ENCODE data around the gene TMTC1.
"Not testable (repeated sequence)": the region's sequence is repeated elsewhere in the genome, so short reads cannot be mapped to it uniquely, and the experiment has no call there.

The TMTC1 gene

GRCh38 chr12:29562110-29562804 is 221.5 kb downstream of the TMTC1 start:
- DNase-seq, result no peak

- DNase-seq, result no peak
These were observed 222.1 kb downstream of the TMTC1 start for GRCh38 chr12:29561664-29562071.

- DNase-seq, result no peak
These were observed 224.5 kb downstream of the TMTC1 start for GRCh38 chr12:29559198-29559597.

GRCh38 chr12:29556363-29556762 is 227.4 kb downstream of the TMTC1 start:
- no peak for DNase-seq

- not testable (repeated sequence) for DNase-seq
These were observed 228.3 kb downstream of the TMTC1 start for GRCh38 chr12:29555451-29555850.

- no peak for DNase-seq
These were observed 230.6 kb downstream of the TMTC1 start for GRCh38 chr12:29552994-29553748.

GRCh38 chr12:29552324-29552927 is 231.3 kb downstream of the TMTC1 start:
- DNase-seq, result peak; percentile 18 to 31 (median 23)

- DNase-seq, result no peak
These were observed 231.9 kb downstream of the TMTC1 start for GRCh38 chr12:29551812-29552211.

GRCh38 chr12:29547864-29548263 is 235.9 kb downstream of the TMTC1 start:
- no peak for DNase-seq

GRCh38 chr12:29547151-29547632 is 236.6 kb downstream of the TMTC1 start:
- no peak for DNase-seq

GRCh38 chr12:29546000-29546399 is 237.7 kb downstream of the TMTC1 start:
- no peak for DNase-seq

GRCh38 chr12:29545102-29545467 is 238.7 kb downstream of the TMTC1 start:
- no peak for DNase-seq

- no peak for DNase-seq
These were observed 239.2 kb downstream of the TMTC1 start for GRCh38 chr12:29544428-29545101.

GRCh38 chr12:29543036-29543435 is 240.7 kb downstream of the TMTC1 start:
- DNase-seq, result no peak

GRCh38 chr12:29537298-29537697 is 246.4 kb downstream of the TMTC1 start:
- DNase-seq, result no peak

- DNase-seq, result no peak
These were observed 248.8 kb downstream of the TMTC1 start for GRCh38 chr12:29534935-29535334.

GRCh38 chr12:29533815-29534489 is 249.8 kb downstream of the TMTC1 start:
- DNase-seq, result no peak

GRCh38 chr12:29531471-29531870 is 252.3 kb downstream of the TMTC1 start:
- no peak for DNase-seq

- no peak for DNase-seq
These were observed 253.3 kb downstream of the TMTC1 start for GRCh38 chr12:29530436-29530835.

GRCh38 chr12:29528161-29528560 is 255.6 kb downstream of the TMTC1 start:
- DNase-seq, result no peak

- no peak for DNase-seq
These were observed 261.8 kb downstream of the TMTC1 start for GRCh38 chr12:29521951-29522350.

- DNase-seq, result no peak
These were observed 264.1 kb downstream of the TMTC1 start for GRCh38 chr12:29519585-29520182.
